Dendritic cell treated with granulocyte-macrophage colony-stimulating factor and Interleukin-4, amounts not matched to agents 40 ng/mL and 50 ng/mL, for 4 days (primary cell): ENCODE measurements around the gene SNRPB.

Experiments
- H3K27ac Mint-ChIP-seq: one replicate; pipeline ENCODE4 v1.8.0; 2022; ENCODE audit warnings: mild to moderate bottlenecking, mixed read lengths
- H3K27me3 Mint-ChIP-seq: one replicate; pipeline ENCODE4 v1.8.0; 2022; ENCODE audit warnings: mild to moderate bottlenecking, mixed read lengths
- H3K36me3 Mint-ChIP-seq: one replicate; pipeline ENCODE4 v1.8.0; 2022; ENCODE audit warnings: low read depth, mixed read lengths
- H3K4me1 Mint-ChIP-seq: one replicate; pipeline ENCODE4 v1.8.0; 2022; ENCODE audit warnings: low read depth, mixed read lengths
- H3K4me3 Mint-ChIP-seq: one replicate; pipeline ENCODE4 v1.8.0; 2022; ENCODE audit warnings: mild to moderate bottlenecking, moderate library complexity, mixed read lengths
- H3K9me3 Mint-ChIP-seq: one replicate; pipeline ENCODE4 v1.8.0; 2022; ENCODE audit warnings: mixed read lengths
- intact Hi-C: fragments of 100-400 bp; cut with micrococcal nuclease; formaldehyde crosslinking; loops from one replicate; pipeline ENCODE4 v1.15.0; 2022

The SNRPB gene

DNA sequence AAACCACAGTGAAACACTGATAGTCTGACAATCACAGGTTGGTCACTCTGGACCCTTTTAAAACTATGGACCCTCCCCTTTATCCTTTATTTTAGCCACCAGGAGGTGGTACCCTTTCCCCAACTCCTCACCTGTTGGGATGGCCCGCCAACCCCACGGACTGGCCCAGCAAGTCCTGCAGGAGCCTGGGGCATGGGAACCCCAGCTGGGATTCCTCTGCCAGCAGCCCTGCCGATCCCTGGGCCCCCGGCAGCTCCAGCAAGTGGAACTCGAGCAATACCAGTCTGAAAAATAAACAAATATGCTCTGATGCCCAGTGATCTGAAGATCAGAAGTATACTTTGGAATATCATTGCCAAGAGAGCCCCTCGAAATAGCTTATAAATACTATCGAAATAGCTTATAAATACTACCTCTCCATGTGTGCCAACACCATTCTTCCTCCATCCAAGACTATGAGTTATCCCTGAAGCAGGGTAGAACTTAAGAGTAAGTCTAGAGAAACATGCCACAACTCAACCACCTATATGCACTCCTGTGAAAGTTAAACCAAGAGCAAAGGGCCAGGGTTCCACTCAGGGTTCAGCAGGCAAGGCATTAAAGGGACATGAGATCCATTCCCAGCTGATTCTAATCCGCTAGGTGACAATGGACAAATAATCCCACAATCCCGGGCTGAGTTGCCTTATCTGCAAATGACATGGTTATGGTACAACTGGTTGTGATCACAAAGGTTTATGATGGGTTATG, 6.8 kb downstream of the SNRPB start:
- Mint-ChIP-seq H3K36me3 (peaks cover 96% of the 10 kb centered on the region), H3K4me3 (no peak overlapping the region), H3K27ac (no peak overlapping the region), H3K9me3 (no peaks in the 10 kb centered on the region), H3K27me3 (no peaks in the 10 kb centered on the region), H3K4me1 (peaks cover 19% of the 10 kb centered on the region)
- intact Hi-C loops: no loop called here

- Mint-ChIP-seq H3K27ac (no peak overlapping the region), H3K9me3 (no peaks in the 10 kb centered on the region), H3K4me1 (peaks cover 6% of the 10 kb centered on the region), H3K36me3 (peaks cover 87% of the 10 kb centered on the region), H3K27me3 (no peaks in the 10 kb centered on the region), H3K4me3 (no peak overlapping the region)
- intact Hi-C loops: no loop called here
Measured at GRCh38 chr20:2462484-2462883, 8.1 kb downstream of the SNRPB start.

GRCh38 chr20:2460752-2461424, 9.7 kb downstream of the SNRPB start:
- H3K27me3 Mint-ChIP-seq: no peaks in the 10 kb centered on the region
- no peak overlapping the region for H3K27ac Mint-ChIP-seq
- H3K9me3 Mint-ChIP-seq: no peaks in the 10 kb centered on the region
- no peak overlapping the region for H3K4me3 Mint-ChIP-seq
- peaks cover 71% of the 10 kb centered on the region for H3K36me3 Mint-ChIP-seq
- H3K4me1 Mint-ChIP-seq: no peaks in the 10 kb centered on the region
- intact Hi-C loops: no loop called here

DNA sequence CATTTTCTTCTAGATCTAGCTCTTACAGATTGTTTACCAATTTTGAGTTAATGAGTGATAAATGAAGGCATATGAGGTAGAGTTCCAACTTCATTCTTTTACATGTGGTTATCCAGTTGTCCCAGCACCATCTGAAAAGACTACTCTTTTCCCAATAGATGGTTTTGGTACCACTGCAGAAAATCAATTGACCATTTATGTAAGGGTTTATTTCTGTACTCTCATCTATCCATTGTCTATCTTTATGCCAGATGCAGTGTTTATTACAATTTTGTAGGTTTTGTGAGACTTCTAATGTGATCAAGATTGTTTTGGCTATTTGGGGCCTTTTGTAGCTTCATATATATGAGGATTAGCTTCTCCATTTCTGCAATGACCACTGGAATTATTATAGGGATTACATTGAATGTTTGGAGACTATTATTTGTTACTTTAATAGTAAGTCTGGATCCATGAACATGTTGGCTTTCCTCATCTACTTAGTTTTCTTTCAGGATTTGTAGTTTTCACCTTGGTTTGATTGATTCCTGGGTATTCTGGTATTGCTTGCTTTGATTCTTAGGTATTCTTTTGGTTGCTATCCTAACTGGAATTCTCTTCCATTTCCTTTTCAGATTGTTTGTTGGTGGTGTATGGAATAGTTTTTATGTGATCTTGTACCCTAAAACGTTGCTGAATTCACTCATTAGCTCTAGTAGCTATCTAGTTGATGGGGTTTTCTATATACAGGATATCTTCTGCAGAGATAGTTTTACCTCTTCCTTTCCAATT, 10.4 kb downstream of the SNRPB start:
- Mint-ChIP-seq H3K27me3 (no peaks in the 10 kb centered on the region), H3K27ac (no peak overlapping the region), H3K4me1 (no peaks in the 10 kb centered on the region), H3K4me3 (no peak overlapping the region), H3K36me3 (peaks cover 64% of the 10 kb centered on the region), H3K9me3 (no peaks in the 10 kb centered on the region)
- intact Hi-C loops: no loop called here

GRCh38 chr20:2458919-2459499, 11.6 kb downstream of the SNRPB start:
- Mint-ChIP-seq H3K36me3 (peaks cover 52% of the 10 kb centered on the region), H3K27ac (no peak overlapping the region)
- intact Hi-C loops: no loop called here

GRCh38 chr20:2455771-2456497, 14.7 kb downstream of the SNRPB start:
- Mint-ChIP-seq H3K27me3 (peaks cover under 1% of the 10 kb centered on the region), H3K27ac (no peak overlapping the region)
- intact Hi-C loops: no loop called here

More at GRCh38 chr20:2458919-2459499, 11.6 kb downstream of the SNRPB start:
- Mint-ChIP-seq H3K4me1 (no peaks in the 10 kb centered on the region), H3K9me3 (no peaks in the 10 kb centered on the region), H3K27me3 (no peaks in the 10 kb centered on the region), H3K4me3 (no peak overlapping the region)

GRCh38 chr20:2453792-2454191, 16.8 kb downstream of the SNRPB start:
- peaks cover 9% of the 10 kb centered on the region for H3K4me1 Mint-ChIP-seq
- H3K9me3 Mint-ChIP-seq: no peaks in the 10 kb centered on the region
- peaks cover 9% of the 10 kb centered on the region for H3K27me3 Mint-ChIP-seq
- H3K27ac Mint-ChIP-seq: no peak overlapping the region
- peaks cover 2% of the 10 kb centered on the region for H3K36me3 Mint-ChIP-seq
- no peak overlapping the region for H3K4me3 Mint-ChIP-seq
- intact Hi-C loops: loop anchor here (2.0 kb wide), 1 partner anchor 247 kb away; no protein-coding TSS in a partner anchor

More at GRCh38 chr20:2455771-2456497, 14.7 kb downstream of the SNRPB start:
- H3K4me1 Mint-ChIP-seq: no peaks in the 10 kb centered on the region
- no peak overlapping the region for H3K4me3 Mint-ChIP-seq
- peaks cover 21% of the 10 kb centered on the region for H3K36me3 Mint-ChIP-seq
- H3K9me3 Mint-ChIP-seq: no peaks in the 10 kb centered on the region

DNA sequence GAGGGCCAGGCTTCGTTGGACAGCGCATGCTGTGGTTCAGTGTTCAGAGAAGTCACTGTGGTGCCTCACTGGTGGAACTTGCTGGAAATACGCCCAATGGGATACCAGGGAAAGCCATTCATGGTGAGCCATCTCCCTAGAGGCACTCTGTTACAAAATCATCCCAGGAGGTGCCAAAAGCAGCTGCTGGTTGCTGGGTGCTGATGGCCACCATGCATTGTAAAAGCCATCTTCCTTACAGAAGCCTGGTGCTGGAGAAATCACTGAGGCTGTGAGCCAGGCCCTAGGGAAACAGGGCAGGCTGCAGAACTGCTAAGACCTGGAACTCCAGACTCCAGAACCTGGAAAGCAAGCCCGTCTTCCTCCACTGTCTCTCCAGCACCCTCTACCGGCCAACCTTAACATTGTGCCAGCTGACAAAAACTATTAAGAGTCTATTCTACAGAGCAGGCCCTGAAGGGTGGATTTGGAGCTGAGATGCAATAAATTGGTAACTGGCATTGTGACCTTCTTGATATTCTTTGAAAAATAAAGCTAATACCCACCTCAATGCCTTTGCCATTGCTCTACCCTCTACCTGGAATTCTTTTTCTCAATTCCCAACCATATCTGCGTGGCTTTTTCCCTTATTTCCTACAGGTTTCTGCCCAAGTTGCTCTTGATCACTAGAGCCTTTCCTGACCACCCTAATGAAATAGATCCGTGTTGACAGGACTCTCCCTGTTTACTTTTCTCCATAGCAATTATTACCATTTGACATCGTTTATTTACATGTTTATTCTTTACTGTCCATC, 18.5 kb downstream of the SNRPB start:
- intact Hi-C loops: loop anchor here (2.0 kb wide), 1 partner anchor 245 kb away; no protein-coding TSS in a partner anchor
- Mint-ChIP-seq H3K9me3 (no peaks in the 10 kb centered on the region), H3K27me3 (peaks cover 20% of the 10 kb centered on the region), H3K4me1 (peaks cover 9% of the 10 kb centered on the region), H3K4me3 (no peak overlapping the region), H3K27ac (no peak overlapping the region), H3K36me3 (no peaks in the 10 kb centered on the region)

- no peaks in the 10 kb centered on the region for H3K9me3 Mint-ChIP-seq
- intact Hi-C loops: no loop called here
- H3K4me3 Mint-ChIP-seq: no peak overlapping the region
- H3K27me3 Mint-ChIP-seq: peaks cover 21% of the 10 kb centered on the region
- H3K36me3 Mint-ChIP-seq: no peaks in the 10 kb centered on the region
- peaks cover 9% of the 10 kb centered on the region for H3K4me1 Mint-ChIP-seq
- H3K27ac Mint-ChIP-seq: no peak overlapping the region
Measured at GRCh38 chr20:2451422-2451821, 19.2 kb downstream of the SNRPB start.

- peaks cover 9% of the 10 kb centered on the region for H3K4me1 Mint-ChIP-seq
- no peak overlapping the region for H3K27ac Mint-ChIP-seq
- no peaks in the 10 kb centered on the region for H3K36me3 Mint-ChIP-seq
- H3K4me3 Mint-ChIP-seq: no peak overlapping the region
- no peaks in the 10 kb centered on the region for H3K9me3 Mint-ChIP-seq
- intact Hi-C loops: no loop called here
- H3K27me3 Mint-ChIP-seq: peaks cover 27% of the 10 kb centered on the region
Measured at GRCh38 chr20:2449386-2449785, 21.2 kb downstream of the SNRPB start.

DNA sequence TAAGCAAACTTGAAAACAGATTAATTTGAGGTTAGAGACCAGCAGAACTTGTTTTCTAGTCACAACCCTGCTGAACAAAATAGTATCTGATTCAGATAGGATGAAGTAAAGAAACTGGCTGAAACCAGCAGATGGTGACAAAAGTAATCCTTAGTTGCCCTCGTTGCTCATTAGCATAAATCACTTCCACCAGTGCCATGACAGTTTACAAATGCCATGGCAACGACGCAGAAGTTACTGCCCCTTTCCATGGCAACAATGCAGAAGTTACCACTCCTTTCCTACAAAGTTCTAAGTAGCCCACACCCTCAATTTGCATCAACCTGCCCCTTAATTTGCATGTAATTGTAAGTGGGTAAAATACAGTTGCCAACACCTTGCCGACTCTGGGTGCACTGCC, 23.7 kb downstream of the SNRPB start:
- Mint-ChIP-seq H3K9me3 (no peaks in the 10 kb centered on the region), H3K4me3 (no peak overlapping the region), H3K4me1 (peaks cover 9% of the 10 kb centered on the region), H3K36me3 (no peaks in the 10 kb centered on the region), H3K27me3 (peaks cover 32% of the 10 kb centered on the region), H3K27ac (no peak overlapping the region)
- intact Hi-C loops: no loop called here

DNA sequence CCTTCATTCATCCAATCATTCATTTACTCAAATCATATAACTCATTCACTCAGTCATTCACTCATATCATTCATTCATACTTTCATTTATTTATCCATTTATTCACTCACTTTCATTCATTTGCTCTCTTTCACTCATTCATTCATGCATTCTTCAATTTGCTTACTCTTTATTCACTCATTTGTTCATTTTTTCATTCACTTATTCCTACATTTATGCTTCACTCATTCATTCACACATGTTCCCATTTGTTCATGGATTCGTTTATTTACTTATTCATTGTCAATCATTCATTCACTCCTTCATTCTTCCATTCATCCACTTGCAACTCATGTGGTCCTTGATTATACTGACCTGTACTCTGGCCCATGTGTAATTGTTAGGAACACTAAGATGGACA, 39.4 kb downstream of the SNRPB start:
- peaks cover 26% of the 10 kb centered on the region for H3K27me3 Mint-ChIP-seq
- H3K4me3 Mint-ChIP-seq: no peak overlapping the region
- intact Hi-C loops: no loop called here
- no peaks in the 10 kb centered on the region for H3K36me3 Mint-ChIP-seq
- H3K4me1 Mint-ChIP-seq: no peaks in the 10 kb centered on the region
- no peak overlapping the region for H3K27ac Mint-ChIP-seq
- no peaks in the 10 kb centered on the region for H3K9me3 Mint-ChIP-seq

- H3K4me1 Mint-ChIP-seq: no peaks in the 10 kb centered on the region
- intact Hi-C loops: no loop called here
- H3K4me3 Mint-ChIP-seq: no peak overlapping the region
- H3K27me3 Mint-ChIP-seq: peaks cover 30% of the 10 kb centered on the region
- no peaks in the 10 kb centered on the region for H3K36me3 Mint-ChIP-seq
- no peaks in the 10 kb centered on the region for H3K9me3 Mint-ChIP-seq
- no peak overlapping the region for H3K27ac Mint-ChIP-seq
Measured at GRCh38 chr20:2430538-2430937, 40.1 kb downstream of the SNRPB start.
